ENCODE measurements around the gene BCAS3.
"Not testable (repeated sequence)": the region's sequence is repeated elsewhere in the genome, so short reads cannot be mapped to it uniquely, and the experiment has no call there.

BCAS3 gene

GRCh38 chr17:60674637-60675036 is 3.0 kb upstream of the BCAS3 start:
- not testable (repeated sequence) for DNase-seq (ENCODE audit: low read depth in 2 of 2)

- no peak for DNase-seq (ENCODE audit: low read depth in 2 of 2)
These were observed 1.7 kb upstream of the BCAS3 start for GRCh38 chr17:60675997-60676396.

DNA sequence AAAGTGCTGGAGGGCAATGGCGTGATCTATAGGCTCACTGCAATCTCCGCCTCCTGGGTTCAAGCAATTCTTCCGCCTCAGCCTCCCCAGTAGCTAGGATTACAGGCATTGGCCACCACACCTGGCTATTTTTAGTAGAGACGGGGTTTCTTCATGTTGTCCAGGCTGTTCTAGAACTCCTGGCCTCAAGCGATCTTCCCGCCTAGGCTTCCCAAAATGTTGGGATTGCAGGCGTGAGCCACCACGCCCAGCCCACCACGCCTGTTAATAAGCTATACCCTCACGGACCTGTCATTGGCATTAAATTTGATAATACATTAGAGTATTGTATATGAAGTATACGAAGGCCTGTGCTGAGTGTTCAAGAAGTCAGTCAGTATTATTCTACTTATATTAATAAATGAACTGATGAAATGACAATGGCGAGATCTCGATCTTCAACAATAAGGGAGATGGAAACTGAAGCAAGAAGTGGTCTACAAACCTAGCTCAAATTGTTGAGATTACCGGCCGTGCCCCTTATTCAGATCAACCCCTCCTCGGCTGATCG is 818 bp upstream of the BCAS3 start:
- DNase-seq (ENCODE audit: low read depth in 2 of 2): no peak

GRCh38 chr17:60678118-60678444 is 430 bp downstream of the BCAS3 start:
- DNase-seq (ENCODE audit: low read depth in 2 of 2): no peak

GRCh38 chr17:60679287-60679686 is 1.6 kb downstream of the BCAS3 start:
- DNase-seq (ENCODE audit: low read depth in 2 of 2): no peak

GRCh38 chr17:60680754-60681153 is 3.1 kb downstream of the BCAS3 start:
- no peak for DNase-seq (ENCODE audit: low read depth in 2 of 2)

- DNase-seq (ENCODE audit: low read depth in 2 of 2): no peak
These were observed 7.8 kb downstream of the BCAS3 start for GRCh38 chr17:60685437-60685836.

DNA sequence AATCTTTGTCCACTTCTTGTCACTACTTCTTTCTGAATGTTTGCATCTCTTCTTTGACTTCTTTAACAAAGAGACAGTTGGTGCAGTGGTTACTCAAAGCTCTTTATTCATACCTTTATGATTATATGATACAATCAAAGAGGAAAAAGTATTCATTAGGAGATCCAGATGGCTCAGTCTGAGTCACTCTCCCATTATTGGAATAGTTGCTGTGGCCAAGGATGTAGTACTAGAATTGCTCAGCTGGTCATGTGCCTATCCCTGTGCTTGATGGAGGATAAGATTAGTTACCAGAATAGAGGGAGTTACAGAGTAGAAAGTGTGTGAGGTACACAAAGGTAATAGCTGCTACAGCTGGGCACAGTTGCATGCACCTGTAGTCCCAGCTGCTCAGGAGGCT is 18.3 kb downstream of the BCAS3 start:
- DNase-seq (ENCODE audit: low read depth in 2 of 2): no peak

DNA sequence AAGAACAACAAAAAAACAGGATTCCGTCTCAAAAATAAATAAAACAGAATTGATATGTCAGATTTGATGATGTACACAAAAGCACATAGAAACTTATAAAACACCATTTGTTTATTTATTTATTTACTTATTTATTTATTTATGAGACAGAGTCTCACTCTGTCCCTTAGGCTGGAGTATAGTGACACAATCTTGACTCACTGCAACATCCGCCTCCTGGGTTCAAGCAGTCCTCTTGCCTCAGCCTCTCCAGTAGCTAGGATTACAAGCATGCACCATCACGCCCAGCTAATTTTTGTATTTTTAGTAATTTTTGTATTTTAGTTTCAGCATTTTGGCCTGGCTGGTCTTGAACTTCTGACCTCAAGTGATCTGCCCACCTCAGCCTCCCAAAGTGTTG is 21.4 kb downstream of the BCAS3 start:
- no peak for DNase-seq (ENCODE audit: low read depth in 2 of 2)

GRCh38 chr17:60704170-60704569 is 26.5 kb downstream of the BCAS3 start:
- no peak for DNase-seq (ENCODE audit: low read depth in 2 of 2)

DNA sequence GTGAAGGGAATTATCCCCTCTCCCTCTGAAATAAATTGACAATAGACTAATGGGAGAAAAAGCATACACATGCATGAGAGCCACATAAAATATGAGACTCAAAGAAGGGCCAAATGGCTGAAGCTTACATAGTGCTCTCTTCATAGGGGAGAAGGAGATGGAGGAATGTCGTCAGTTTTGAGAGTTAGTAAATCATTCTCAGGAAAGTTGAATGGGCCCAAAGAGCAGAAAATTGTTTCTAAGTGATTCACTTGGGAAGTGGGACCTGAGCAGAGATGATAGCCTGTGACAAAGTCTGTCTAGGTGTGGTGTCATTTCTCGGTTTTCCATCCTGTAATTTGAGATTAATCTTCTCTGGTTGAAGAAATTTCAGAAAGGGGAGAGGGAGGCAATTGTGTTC is 35.0 kb downstream of the BCAS3 start:
- DNase-seq (ENCODE audit: low read depth in 2 of 2): no peak

DNA sequence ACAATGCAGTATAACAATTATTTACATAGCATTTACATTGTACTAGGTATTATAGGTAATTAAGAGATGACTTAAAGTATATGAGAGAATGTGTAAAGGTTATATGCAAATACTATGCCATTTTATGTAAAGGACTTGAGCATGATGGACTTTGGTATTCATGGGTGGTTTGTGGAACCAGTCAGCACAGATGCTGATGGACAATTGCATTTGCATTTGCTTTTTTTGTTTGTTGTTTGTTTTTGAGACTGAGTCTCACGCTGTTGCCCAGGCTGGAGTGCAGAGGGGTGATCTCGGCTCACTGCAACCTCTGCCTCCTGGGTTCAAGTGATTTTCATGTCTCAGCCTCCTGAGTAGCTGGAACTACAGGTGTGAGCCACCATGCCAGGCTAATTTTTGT is 36.0 kb downstream of the BCAS3 start:
- DNase-seq (ENCODE audit: low read depth in 2 of 2): no peak

DNA sequence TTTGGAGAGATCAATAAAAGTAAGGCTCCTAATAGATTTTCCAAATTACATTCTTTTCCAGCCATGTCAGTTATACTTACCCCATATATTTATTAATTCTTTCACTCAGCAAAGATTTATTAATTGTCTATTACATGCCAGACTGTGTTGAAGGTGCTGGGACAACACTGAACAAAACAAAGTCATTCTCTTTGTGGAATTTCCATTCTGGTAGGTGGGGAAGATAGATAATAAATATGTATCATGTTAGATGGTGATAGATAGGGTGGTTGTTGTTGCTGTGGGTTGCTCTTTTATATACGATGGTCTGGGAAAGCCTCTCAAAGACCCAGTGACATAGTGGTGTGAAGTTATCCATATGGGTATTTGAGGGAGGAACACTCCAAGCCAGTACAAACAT is 39.1 kb downstream of the BCAS3 start:
- no peak for DNase-seq (ENCODE audit: low read depth in 2 of 2)

DNA sequence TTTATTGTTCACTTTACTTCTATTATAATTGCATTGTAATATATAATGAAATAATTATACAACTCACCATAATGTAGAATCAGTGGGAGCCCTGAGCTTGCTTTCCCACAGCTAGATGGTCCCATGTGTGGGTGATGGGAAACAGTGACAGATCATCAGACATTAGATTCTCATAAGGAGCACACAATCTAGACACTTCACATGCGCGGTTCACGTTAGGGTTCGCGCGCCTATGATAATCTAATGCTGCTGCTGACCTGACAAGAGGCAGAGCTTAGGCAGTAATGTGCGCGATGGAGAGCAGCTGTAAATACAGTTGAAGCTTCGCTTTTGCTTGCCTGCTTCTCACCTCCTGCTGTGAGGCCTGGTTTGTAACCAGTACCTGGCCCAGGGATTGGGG is 40.2 kb downstream of the BCAS3 start:
- DNase-seq (ENCODE audit: low read depth in 2 of 2): no peak

- DNase-seq (ENCODE audit: low read depth in 2 of 2): peak; percentile 40 to 42
These were observed 43.3 kb downstream of the BCAS3 start for GRCh38 chr17:60720763-60721531.

- no peak for DNase-seq (ENCODE audit: low read depth in 2 of 2)
These were observed 47.0 kb downstream of the BCAS3 start for GRCh38 chr17:60724647-60725046.

- DNase-seq (ENCODE audit: low read depth in 2 of 2): no peak
These were observed 52.2 kb downstream of the BCAS3 start for GRCh38 chr17:60729854-60730253.

- DNase-seq (ENCODE audit: low read depth in 2 of 2): no peak
These were observed 52.6 kb downstream of the BCAS3 start for GRCh38 chr17:60730273-60730672.

GRCh38 chr17:60738287-60738686 is 60.6 kb downstream of the BCAS3 start:
- no peak for DNase-seq (ENCODE audit: low read depth in 2 of 2)

GRCh38 chr17:60740584-60740983 is 62.9 kb downstream of the BCAS3 start:
- no peak for DNase-seq (ENCODE audit: low read depth in 2 of 2)

- no peak for DNase-seq (ENCODE audit: low read depth in 2 of 2)
These were observed 63.4 kb downstream of the BCAS3 start for GRCh38 chr17:60741031-60741430.

DNA sequence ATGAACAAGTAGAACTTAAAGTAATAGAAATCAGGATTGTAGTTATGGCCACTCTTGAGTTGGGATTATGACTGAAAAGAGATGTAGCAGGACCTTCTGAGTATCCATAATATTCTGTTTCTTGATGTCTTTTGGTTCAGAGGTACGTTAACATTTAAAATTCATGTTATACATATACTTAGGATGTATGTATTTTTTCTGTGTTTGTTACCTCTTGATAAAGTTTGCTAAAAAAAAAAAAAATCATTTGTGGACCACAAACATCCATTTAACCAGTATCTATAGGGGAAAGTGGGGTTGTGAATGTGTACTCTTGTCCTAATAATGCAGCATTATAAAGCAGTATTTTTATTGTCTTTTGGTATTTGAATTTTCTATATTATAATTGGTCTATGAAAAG is 65.6 kb downstream of the BCAS3 start:
- DNase-seq (ENCODE audit: low read depth in 2 of 2): no peak

GRCh38 chr17:60743799-60744198 is 66.1 kb downstream of the BCAS3 start:
- DNase-seq (ENCODE audit: low read depth in 2 of 2): peak; percentile 48 to 54
